DND-41 (cell line): ENCODE results near the gene MACROD2.

Experiments
- EZH2 ChIP-seq: IDR thresholded peaks from 3 replicates; pipeline ENCODE4 v1.6.1; 2012; ENCODE audit warnings: borderline replicate concordance, low read depth, mild to moderate bottlenecking, moderate library complexity, low read length, inconsistent platforms; ENCODE audit not compliant: severe bottlenecking
- TF ChIP-seq, protein P1 (sequence below): IDR thresholded peaks from 2 replicates; pipeline ENCODE4 v1.5.1; 2012; ENCODE audit warnings: borderline replicate concordance, low read length, moderate library complexity, mild to moderate bottlenecking; ENCODE audit not compliant: poor library complexity, severe bottlenecking; ENCODE audit errors: extremely low read depth

- TF ChIP-seq, protein P1, sequence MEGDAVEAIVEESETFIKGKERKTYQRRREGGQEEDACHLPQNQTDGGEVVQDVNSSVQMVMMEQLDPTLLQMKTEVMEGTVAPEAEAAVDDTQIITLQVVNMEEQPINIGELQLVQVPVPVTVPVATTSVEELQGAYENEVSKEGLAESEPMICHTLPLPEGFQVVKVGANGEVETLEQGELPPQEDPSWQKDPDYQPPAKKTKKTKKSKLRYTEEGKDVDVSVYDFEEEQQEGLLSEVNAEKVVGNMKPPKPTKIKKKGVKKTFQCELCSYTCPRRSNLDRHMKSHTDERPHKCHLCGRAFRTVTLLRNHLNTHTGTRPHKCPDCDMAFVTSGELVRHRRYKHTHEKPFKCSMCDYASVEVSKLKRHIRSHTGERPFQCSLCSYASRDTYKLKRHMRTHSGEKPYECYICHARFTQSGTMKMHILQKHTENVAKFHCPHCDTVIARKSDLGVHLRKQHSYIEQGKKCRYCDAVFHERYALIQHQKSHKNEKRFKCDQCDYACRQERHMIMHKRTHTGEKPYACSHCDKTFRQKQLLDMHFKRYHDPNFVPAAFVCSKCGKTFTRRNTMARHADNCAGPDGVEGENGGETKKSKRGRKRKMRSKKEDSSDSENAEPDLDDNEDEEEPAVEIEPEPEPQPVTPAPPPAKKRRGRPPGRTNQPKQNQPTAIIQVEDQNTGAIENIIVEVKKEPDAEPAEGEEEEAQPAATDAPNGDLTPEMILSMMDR: no peak
- TF ChIP-seq EZH2: no peak
Observed at GRCh38 chr20:16043931-16044330, 2048.6 kb downstream of the MACROD2 start.
